GM23338 (cell line): Measurements from ENCODE around the gene REELD1.

ENCODE experiments used
- EZH2 ChIP-seq: fragments of 200-600 bp; sonication (generic); IDR thresholded peaks from one replicate; pipeline ENCODE4 v1.8.0; 2017; ENCODE audit warnings: antibody characterized with exemption, mild to moderate bottlenecking, low read depth; ENCODE audit not compliant: unreplicated experiment
- EZH2phosphoT487 ChIP-seq: fragments of 200-600 bp; sonication (generic); IDR thresholded peaks from one replicate; pipeline ENCODE4 v1.8.1; 2018; ENCODE audit warnings: antibody characterized with exemption; ENCODE audit not compliant: unreplicated experiment
- JUNB ChIP-seq: IDR thresholded peaks from one replicate; pipeline ENCODE4 v1.6.1; 2016; ENCODE audit warnings: antibody characterized with exemption; ENCODE audit not compliant: unreplicated experiment
- POLR2AphosphoS5 ChIP-seq: IDR thresholded peaks from 2 replicates; pipeline ENCODE4 v1.6.1; 2016; ENCODE audit warnings: antibody characterized with exemption, low read depth
- REST ChIP-seq: IDR thresholded peaks from one replicate; pipeline ENCODE4 v1.6.1; 2018; ENCODE audit warnings: antibody characterized with exemption; ENCODE audit not compliant: unreplicated experiment
- ZNF331 ChIP-seq: fragments of 250-450 bp; sonication (Bioruptor Pico); IDR thresholded peaks from 2 replicates; pipeline ENCODE4 v1.5.0; 2020; ENCODE audit warnings: low read depth, mild to moderate bottlenecking, moderate library complexity
- TF ChIP-seq, protein P1 (sequence below), 2 experiments: fragments of 200-600 bp in 1 of 2; sonication (generic) in 1 of 2; conservative IDR thresholded peaks; 2 replicates each; pipeline versions ENCODE4 v1.5.1 to v1.6.1; 2016 to 2017; ENCODE audit warnings: antibody characterized with exemption in 2 of 2, low read depth in 2 of 2, mild to moderate bottlenecking in 2 of 2, moderate library complexity in 1 of 2

- TF ChIP-seq, protein P1, sequence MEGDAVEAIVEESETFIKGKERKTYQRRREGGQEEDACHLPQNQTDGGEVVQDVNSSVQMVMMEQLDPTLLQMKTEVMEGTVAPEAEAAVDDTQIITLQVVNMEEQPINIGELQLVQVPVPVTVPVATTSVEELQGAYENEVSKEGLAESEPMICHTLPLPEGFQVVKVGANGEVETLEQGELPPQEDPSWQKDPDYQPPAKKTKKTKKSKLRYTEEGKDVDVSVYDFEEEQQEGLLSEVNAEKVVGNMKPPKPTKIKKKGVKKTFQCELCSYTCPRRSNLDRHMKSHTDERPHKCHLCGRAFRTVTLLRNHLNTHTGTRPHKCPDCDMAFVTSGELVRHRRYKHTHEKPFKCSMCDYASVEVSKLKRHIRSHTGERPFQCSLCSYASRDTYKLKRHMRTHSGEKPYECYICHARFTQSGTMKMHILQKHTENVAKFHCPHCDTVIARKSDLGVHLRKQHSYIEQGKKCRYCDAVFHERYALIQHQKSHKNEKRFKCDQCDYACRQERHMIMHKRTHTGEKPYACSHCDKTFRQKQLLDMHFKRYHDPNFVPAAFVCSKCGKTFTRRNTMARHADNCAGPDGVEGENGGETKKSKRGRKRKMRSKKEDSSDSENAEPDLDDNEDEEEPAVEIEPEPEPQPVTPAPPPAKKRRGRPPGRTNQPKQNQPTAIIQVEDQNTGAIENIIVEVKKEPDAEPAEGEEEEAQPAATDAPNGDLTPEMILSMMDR (conservative IDR thresholded peaks at IDR 0.05; ENCODE audit: low read depth in 2 of 2): no peak
- TF ChIP-seq EZH2 (no peak), REST (no peak), EZH2phosphoT487 (no peak), POLR2AphosphoS5 (no peak), JUNB (no peak), ZNF331 (no peak)
These were observed 64.6 kb downstream of the REELD1 start for GRCh38 chr4:146278986-146279385.
